Ramos (cell line): ENCODE measurements around the gene P2RX5.

Experiments
- in situ Hi-C: fragments of 300-500 bp; cut with MboI; formaldehyde crosslinking; loops from one replicate; pipeline ENCODE4 v1.14.3; 2022; ENCODE audit warnings: low sequenced_read_pairs; ENCODE audit not compliant: unreplicated experiment

P2RX5 gene

GRCh38 chr17:3660311-3660891 is 35.6 kb downstream of the P2RX5 start:
- in situ Hi-C loops, result no loop called here

DNA sequence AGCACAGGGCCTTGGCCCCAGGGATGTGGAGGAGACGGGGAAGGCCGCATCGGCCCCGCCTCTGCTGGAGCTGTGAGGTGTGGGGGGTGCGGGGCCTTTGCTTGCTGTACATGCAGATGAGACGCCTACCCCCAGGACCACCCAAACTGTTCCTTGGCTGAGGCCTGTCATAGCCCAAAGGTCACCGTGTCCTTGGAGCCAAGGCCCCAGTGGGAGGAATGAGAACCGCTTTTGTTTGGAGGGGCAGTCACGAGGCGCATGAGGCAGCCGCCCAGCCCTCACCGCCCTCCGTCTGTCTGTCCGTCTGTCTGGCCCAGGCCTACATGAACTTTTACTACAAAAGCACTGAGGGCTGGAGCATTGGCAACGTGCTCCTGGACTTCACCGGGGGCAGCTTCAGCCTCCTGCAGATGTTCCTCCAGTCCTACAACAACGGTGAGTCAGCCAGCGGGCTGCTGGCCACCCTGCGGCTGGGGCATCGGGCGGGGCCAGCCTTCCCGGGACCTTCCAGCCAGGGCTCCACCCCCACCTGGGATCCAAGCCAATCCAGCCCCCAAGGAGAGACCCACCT is 36.3 kb downstream of the P2RX5 start:
- in situ Hi-C loops, result no loop called here

DNA sequence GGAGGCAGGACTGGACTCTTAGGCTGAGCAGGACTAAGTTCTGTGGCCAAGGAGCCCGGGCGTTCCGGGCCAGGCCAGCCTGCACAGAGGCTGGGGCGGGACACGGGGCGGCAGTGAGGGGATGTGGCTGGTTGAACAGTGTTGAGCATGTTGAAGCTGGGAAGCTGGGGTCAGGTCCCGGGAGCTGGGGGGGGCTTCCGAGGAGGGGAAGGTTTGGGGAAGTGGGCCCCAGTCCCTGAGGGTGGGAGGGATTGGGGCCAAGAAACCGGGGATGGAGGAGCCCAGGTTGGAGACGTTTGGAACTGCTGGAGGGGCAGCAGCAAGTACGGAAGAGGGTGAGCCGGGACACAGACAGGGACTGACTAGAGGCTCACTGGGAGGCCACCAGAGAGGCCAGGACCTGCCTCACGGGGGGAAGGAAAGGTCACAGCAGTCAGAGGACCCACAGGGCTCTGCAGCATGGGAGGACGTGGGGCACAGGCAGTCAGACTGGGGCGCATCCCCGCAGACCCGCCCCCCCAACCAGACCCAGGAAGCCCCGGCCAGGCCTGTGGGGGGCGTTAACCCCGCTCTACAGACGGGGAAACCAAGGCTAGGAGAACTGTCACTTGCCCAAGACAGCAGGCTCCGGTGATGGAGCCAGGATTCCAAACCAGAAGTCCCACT is 37.0 kb downstream of the P2RX5 start:
- in situ Hi-C loops, result no loop called here

DNA sequence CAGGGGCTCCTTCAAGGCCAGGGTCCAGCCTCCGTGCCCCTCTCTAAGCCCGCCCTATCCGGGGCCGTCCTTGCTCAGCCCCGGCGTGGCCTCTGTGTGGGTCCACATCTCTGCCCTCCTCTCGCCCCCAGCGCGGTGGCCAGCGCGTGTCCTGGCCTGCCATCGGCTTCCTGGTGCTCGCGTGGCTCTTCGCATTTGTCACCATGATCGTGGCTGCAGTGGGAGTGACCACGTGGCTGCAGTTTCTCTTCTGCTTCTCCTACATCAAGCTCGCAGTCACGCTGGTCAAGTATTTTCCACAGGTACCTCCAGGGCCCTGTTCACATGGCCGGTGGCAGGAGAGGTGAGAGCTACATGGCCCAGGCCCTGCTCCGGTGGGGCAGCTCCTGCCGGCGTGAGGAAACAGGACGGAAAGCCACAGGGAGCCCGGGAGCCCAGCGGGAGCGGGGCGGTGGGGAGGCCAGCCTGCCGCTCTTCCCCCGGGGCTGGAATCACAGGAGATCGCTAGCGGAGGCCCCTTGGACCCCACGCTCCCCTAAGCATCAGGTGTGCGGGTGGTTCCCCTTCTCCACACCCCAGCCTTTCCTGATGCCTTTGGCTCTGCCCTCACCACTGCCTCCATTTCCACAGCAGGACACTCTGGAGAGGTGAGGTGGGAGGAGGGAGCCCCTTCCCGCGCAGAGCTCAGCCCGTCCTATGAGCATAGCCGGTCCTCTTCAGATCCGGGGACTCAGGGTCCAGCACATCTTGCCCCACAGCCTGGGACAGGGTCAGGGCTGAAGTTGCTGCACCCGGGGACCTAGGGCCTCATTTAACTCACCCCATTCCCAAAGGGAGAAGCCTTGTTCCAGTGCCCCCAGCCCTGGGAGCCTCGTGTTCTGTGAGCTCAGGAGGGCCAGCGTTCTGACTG is 37.8 kb downstream of the P2RX5 start:
- in situ Hi-C loops, result no loop called here

DNA sequence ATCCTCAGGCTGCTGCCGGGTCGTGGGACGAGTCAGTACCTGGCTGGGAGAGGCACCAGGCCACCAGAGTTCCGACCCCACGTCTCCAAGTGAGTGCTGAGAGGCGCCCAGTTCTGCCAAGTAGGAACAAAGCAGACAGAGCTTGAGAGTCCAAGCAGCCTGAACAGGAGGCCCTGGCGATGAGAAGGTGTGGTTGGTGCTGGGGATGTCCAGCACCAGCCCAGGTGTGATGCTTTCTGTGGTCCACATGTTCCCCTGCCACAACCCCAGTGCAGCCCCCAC is 38.4 kb downstream of the P2RX5 start:
- in situ Hi-C loops, result no loop called here

GRCh38 chr17:3656755-3657587 is 39.0 kb downstream of the P2RX5 start:
- in situ Hi-C loops, result no loop called here

GRCh38 chr17:3656353-3656752 is 39.6 kb downstream of the P2RX5 start:
- in situ Hi-C loops, result no loop called here

DNA sequence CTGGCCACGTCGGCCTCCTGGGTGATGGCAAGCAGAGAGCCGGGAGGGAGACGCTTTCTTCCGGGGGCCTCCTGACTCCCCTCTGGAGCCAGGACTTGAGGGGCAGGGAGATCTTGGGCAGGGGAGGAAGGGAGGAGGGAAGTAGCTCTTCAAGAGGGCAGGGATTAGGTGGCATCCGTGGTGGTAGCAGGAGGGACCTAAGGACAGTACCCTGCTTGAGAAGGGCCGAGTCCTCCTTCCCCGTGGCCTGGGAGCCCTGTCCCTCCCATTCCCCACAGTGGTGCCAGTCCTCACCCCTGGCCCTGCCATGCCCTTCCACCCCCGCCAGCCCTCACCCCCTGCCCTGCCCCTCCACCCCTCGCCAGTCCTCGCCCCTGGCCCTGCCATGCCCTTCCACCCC is 40.2 kb downstream of the P2RX5 start:
- in situ Hi-C loops, result no loop called here

- in situ Hi-C loops, result no loop called here
Observed at GRCh38 chr17:3647769-3648555, 48.0 kb downstream of the P2RX5 start.

DNA sequence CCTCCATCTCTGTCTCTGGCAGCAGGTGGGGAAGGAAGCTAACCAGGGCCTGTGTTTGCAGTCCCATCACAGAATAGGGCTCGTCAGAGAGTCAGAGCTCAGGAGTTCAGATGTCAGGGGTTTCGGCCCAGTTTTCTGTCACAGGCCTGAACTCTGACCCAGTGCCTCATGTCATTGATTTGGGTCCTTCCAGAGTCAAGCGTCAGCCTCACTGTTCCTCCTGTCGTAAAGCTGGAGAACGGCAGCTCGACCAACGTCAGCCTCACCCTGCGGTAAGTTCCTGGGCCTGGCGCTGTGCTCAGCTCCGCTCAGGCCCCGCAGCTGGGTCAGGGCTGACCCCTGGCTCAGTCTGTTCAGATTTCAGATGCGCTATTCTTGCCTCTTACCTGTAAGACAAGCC is 48.7 kb downstream of the P2RX5 start:
- in situ Hi-C loops, result no loop called here

- in situ Hi-C loops, result no loop called here
Observed at GRCh38 chr17:3645310-3645709, 50.6 kb downstream of the P2RX5 start.

DNA sequence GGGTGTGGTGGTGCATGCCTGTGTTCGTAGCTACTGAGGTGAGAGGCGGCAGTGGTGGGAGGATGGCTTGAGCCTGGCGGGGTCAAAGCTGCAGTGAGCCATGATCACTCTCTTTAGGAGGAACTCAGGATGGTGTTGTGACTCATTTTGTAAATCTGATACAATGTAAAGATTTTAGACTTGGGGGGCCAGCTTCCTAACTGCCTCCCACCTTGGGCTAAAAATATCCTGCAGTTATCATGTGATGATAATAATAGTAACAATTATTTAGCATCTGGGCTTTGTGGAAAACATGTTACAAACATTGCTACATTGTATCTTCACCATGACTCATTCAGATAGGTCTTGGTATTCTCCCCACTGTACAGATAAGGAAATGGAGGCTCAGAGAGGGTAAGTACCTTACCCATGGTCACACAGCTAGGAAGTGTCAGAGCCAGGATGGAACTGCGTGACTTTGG is 52.0 kb downstream of the P2RX5 start:
- in situ Hi-C loops, result no loop called here

DNA sequence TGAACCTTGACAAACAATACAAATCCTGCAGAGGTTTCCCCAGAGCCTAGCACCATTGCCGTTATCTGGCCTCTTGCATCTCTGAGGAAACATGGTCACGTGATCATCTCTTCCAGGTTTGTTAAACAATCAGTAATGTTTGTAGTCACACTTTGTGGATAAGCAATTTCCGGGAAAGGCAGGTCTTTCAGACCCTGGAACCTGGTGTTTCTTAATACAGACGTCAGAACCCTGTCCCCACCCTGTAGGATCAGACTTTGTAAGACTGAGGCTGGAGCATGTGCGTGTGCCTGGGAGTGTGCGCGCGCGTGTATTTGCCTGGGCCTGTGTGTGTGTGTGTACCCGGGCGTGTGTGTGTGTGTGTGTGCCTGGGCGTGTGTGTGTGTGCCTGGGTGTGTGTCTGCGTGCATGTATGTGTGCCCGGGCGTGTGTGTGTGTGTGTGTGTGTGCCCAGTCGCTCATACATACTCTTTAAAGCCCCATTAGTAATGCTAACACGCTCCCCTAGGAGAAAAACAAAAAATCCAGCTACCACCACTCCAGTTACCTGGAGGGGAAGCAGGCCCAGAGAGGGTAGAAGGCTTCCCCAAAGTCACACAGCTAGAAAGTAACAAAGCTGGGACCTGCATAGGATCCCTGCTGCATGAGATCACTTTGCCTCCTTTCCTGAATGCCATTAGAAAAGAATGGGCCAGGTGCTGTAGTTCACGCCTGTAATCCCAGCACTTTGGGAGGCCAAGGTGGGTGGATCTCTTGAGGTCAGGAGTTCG is 54.1 kb downstream of the P2RX5 start:
- in situ Hi-C loops, result no loop called here

- in situ Hi-C loops, result no loop called here
Observed at GRCh38 chr17:3641014-3641413, 54.9 kb downstream of the P2RX5 start.

DNA sequence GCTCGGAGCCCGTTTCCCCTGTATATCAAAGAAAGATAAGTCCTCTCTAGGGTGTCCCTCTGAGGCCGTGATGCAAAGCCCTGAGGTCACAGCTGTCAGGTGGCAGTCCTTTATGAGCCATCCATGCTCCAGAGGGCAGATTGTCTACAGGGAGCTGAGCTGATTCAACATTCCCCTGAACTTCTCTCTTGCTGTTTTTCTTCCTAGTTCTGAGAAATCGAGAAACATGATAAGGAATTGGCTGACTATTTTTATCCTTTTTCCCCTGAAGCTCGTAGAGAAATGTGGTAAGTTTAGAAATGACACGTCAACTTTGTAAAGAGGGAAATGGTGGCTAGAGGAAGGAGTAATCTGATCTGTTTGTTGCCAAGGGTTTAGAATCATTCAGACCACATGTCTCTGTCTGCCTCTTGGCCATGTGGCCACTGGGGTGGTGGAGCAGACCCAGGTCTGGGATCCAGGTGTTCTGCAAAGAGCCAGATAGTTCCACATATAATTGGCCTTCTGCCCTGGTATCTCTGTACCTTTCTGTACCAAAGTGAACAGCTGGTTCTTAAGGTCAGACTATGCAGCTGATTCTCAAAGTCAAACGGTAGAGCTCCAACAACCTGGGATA is 55.9 kb downstream of the P2RX5 start:
- in situ Hi-C loops, result no loop called here

- in situ Hi-C loops, result no loop called here
Observed at GRCh38 chr17:3636908-3637373, 59.0 kb downstream of the P2RX5 start.

DNA sequence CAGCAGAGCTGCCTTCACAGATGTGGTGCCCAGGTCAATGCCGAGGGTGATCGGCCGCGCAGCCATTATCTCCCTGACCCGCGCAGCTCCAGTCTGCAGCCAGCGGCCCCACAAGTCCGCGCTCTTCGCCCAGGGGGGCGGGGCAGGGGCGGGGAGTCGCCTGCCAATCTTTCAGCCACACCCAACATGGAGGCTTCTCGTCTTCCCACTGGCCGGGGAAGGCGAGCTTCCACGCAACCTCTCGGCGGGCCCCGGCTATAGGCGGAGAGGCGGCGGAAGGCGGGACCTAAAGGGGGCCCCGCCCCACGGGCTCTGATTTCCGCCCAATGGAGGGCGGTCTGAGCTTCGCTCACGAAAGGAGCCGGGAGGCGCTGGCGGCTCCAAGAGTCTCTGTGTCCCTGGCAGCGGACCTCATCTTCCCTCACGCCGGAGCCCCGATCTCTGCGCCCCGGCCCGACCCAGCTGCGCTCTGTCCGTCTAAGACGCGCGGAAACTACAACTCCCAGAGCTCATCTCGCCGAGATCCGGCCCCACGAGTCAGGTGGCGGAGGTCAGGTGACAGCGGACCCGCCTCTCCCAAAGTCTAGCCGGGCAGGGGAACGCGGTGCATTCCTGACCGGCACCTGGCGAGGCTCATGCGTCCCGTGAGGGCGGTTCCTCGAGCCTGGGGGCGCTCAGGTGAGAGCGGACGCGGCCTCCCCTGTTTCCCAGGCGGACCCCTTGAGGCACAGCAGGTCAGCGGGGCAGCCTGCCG is 59.6 kb downstream of the P2RX5 start, which contains the start of the genes CTNS and SHPK:
CTNS (plus strand) TSS at position 607 of the 754 bp plus-strand sequence. CDS start 3,447 bp downstream, outside the sequence.
SHPK (minus strand) TSS at position 97 of the 754 bp plus-strand sequence; CDS start at position 66, 31 bp downstream.
- in situ Hi-C loops, result no loop called here
